Activated CD8-positive, alpha-beta memory T cell treated with anti-CD3 and anti-CD28 coated beads for 1 hour (primary cell): ENCODE data around the gene HOXB2.
"Not testable (repeated sequence)": the region's sequence is repeated elsewhere in the genome, so short reads cannot be mapped to it uniquely, and the experiment has no call there.

Experiments
- DNase-seq, 2 donors: peaks; one replicate each; pipeline ENCODE4 v3.0.0-alpha.2; 2020; ENCODE audit warnings: low read depth in 1 of 2; ENCODE audit errors: extremely low read depth in 1 of 2

The HOXB2 gene

DNA sequence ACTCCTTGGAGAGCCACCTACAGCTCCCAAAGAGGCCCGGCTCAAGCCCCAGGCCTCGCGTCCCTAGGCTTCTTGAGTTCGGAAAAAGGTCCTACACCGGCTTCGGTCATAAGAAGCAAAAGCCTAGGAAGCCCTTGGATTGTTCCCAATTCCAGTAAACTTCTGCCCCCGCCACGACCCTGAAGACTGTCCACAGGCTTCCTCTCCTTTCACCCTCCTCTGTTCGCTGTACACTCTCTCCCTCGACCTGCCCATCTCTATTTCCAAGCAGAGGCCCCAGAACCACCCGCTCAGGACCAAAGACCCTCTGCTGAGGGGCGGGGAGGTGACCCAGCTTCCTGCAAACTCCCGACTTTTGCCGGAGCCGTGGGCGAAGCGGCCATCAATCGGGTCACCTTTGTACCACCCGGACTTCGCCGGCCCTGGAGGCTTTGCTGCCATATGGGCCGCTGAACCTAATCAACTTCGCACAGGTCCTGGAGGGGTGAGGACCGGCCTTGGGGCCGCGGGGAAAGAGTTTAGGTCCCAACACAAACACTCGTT lies 2.7 kb downstream of the HOXB2 start:
- DNase-seq, result no peak

- DNase-seq, result no peak
Measured at GRCh38 chr17:48541577-48542113, 3.3 kb downstream of the HOXB2 start.

- DNase-seq, result no peak
Measured at GRCh38 chr17:48541036-48541576, 3.8 kb downstream of the HOXB2 start.

- DNase-seq, result no peak
Measured at GRCh38 chr17:48540213-48540612, 4.7 kb downstream of the HOXB2 start.

- no peak for DNase-seq
Measured at GRCh38 chr17:48539177-48539576, 5.7 kb downstream of the HOXB2 start.

GRCh38 chr17:48537316-48537715 lies 7.6 kb downstream of the HOXB2 start:
- DNase-seq, result no peak

DNA sequence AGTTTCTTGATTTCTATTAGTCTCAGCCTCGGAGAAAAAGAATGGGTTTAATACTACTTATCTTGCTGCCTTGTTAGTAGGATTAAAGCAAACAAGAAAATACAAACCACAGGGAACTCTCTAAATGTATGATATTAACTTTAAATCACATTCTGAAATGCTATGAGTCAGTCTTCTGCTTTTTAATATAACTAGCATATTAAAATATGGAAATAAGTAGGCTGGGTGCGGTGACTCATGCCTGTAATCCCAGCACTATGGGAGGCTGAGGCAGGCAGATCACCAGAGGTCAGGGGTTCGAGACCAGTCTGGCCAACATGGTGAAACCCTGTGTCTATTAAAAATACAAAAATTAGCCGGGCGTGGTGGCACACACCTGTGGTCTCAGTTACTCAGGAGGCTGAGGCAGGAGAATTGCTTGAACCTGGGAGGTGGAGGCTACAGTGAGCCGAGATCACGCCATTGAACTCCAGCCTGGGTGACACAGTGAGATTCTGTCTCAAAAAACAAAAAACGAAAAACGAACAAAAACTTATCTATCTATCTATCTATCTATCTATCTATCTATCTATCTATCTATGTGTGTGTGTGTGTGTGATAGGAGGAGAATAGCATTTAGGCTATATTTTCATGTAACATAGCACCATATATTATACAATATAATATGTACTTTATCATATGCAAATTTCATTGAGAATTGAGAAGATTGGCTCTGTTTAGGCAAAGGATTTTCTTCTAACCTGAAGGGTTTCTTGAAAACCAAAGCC lies 8.9 kb downstream of the HOXB2 start:
- DNase-seq, result not testable (repeated sequence)

DNA sequence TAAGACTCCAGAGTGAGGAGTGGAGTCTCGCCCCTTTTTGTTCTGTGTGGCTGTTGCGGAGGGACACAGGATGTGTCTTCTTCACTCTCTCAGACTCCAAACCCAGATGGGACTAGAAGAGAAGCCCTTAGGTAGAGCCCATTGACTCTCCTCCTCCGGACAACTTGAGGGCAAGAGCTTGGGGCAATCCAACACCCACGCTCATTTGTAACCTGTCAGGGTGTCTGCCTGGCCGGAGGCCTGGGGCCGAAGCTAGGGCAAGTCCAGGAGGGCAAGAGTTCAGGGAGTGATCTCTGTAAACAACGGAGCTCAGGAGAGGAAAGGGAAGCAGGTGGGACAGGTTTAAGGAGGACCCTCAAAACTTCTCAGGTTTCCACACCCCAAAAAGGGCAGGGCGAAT lies 12.6 kb downstream of the HOXB2 start:
- no peak for DNase-seq

GRCh38 chr17:48530887-48531272 lies 14.0 kb downstream of the HOXB2 start, which contains the start of gene HOXB1:
TSS of gene HOXB1 (minus strand) at chr17:48531011. CDS start at chr17:48530904, 107 bp downstream.
- no peak for DNase-seq

DNA sequence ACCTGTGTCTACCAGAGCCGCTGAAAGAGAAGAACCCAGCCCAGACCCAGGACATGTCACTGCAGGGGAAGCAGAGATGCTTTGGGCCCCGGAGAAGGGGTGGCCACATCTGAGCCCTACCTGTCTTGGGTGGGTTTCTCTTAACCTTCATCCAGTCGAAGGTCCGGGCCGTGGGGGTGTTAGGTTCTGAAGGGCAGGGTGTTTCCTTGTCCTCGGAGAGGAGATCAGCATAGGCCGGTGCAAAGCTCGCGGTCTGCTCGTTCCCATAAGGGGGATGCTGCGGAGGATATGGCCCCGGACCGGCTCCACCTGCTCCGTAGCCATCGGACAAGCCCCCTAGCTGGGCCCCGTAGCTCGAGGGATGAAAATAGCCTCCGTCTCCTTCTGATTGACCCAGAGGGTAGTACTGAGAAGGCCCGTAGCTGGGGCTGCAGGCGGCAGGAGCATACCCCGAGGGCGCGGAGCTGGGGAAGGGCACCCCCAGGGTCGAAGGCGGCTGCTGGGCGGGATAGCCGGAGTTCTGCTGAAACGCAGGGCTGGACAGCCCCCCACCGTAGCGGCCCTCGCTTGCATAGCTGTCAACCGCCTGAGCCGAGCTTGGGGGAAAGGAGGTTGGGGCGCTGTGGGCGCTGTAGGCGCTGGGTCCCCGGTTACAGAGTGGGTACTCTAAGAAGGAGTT lies 14.6 kb downstream of the HOXB2 start:
- DNase-seq, result no peak

DNA sequence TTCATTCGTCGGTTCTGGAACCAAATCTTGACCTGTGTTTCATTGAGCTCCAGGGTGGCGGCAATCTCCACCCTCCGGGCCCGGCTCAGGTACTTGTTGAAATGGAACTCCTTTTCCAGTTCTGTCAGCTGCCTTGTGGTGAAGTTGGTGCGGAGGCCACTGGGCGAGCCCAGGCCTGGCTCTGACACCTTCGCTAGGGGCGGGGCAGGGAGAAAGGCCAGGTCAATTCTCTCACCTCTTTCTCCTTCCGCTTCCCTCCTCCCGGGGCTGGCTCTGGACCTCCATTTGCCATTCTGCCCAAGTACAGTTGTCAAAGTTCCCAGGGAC lies 15.3 kb downstream of the HOXB2 start:
- no peak for DNase-seq

DNA sequence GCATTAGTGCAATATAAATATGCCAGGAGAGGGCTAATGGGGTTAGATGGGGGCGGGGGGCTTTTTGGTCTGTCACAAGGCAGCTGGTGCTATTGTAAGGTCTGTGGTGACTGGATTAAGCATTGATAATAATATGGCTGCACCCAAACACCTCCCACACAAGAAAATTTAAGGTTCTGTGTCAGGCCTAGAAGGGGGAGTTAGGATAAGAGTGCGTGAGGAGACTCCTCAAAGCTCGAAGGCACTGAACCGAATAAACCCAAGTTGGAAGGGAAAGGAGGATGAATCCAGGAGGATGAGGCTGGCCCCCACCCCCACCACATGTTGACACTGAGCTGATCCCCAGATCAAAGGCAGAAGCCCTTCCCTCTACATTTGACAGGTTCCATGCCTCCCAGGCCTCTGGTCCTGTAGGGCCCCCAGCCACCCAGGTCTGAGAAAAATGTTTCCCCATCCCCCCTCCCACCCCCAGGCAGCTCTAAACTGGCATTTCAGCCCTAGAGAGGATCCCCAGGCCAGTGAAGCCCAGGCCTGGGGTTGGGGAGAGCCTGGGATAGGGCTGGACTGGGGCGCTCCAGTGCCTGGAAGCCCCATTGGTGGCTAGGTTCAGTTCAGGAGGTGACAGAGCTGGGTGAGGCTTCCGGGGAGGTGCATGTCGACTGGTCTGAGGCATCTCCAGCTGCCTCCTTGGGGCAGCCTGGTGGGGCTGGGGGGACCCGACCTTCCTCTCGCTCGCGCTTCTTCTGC lies 15.8 kb downstream of the HOXB2 start:
- no peak for DNase-seq

DNA sequence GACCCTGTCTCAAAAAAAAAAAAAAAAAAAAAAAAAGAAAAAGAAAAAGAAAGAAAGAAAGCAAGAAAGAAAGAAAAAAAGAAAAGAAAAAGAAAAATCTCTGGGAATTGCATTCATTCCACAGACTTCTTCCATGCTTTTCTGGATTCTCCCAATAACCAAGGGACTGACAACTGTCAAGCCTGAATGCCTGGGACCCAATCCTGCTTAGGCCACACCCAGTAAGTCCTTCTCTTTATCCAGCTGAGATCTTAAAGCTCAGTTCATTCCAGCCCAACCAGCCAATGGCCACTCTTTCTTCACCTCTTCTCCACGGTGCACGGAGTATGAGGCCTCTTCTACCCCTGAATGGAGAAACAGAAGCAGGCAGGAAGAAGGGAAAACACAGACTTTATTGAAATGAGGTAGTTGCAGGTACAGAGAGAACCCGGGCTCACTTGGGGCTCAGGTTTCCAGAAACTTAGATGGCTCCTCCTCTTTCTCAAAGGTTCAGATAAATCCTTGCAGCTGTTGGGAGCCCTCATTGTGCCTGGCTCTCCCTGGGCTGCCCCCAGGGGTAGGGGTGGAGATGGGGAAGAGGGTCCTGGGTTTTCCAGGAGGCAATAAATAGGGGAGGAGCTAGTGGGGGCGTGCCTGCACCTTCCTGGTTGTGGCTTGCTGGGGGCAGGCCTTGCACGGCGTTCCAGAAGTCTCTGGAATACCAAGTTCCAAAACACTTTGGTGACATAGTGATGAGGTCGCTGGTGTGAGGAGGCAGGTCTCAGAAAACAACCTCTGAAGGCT lies 16.6 kb downstream of the HOXB2 start:
- no peak for DNase-seq

DNA sequence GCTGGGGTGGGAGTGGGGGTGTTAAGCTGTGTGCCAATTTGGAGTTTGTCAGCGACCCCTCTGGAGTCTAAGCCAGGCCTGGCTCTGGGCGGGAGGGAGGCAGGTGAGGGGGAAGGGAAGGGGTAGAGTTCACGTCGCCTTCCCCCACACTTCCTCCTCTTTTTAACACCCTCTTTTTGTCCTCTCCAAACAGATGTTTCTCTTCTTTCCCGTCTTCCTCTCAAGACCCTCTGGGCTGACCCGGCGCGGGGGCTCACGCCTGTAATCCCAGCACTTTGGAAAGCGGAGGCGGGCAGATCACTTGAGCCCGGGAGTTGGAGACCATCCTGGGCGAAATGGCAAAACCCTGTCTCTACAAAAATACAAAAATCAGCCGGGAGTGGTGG lies 17.4 kb downstream of the HOXB2 start:
- no peak for DNase-seq

DNA sequence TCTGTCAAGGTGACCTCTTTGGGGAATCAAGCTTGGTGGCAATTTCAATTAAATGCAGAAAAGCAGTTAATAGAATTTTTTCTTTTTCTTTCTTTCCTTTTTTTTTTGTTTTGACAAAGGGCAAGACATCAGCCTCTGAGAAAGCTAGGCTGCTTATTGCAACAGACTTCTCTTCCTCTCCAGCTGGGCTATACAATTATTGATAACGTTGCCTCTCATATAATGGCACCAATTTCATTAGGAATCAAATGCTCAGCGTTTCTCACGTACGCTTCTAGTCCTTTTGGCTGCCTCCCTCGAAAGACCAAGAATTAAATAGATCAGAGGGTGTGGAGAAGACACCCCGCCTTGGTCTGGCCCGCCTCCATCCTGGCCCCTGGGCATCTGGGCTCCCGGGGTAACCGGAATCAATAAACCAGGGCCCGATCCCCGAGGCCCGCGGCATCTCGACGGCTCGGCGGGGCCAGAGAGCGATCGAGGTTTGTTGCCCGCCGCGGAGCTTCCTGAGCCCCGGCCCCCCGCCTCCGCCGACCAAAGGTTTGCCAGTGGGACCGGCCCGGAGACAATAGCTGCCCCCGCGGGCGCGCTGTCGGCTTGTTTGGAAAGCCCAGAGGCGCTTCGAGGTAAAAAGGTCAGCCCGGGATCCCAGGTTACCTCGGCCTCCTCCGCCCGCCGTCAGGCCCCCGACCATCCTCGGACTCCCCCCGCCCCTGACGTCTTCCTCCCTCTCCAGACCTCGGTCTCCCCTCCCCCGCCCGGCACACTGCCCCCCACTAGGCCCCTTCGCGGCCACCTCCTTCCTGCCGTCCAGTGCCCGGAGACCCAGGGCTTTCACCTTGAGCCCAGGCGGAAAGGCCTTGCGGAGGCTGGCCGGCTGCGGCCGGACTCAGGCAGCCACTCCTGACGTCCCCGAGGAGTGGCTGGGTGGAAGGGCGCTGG lies 18.0 kb downstream of the HOXB2 start:
- DNase-seq, result no peak

DNA sequence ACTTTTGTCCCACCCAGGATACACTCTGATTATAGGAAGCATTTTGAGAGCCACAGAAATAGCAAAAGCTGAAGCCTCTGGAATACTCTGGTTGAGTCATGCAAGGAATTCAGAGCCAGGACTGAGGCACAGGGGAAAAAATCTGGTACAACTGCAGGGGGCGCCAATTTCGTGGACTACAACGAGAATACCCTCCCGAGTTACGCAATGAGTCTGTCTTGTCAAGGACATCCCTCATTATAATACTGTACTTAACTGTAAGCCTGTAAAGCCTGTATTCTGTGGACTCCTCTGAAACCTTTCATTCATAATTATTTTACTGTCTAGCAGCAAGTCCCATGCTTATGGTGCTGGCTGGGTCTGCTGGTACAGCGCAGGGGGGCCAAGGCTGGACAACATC lies 21.9 kb downstream of the HOXB2 start:
- DNase-seq, result no peak

- no peak for DNase-seq
Measured at GRCh38 chr17:48522031-48522653, 22.8 kb downstream of the HOXB2 start.

GRCh38 chr17:48520631-48521079 lies 24.3 kb downstream of the HOXB2 start:
- DNase-seq, result no peak

DNA sequence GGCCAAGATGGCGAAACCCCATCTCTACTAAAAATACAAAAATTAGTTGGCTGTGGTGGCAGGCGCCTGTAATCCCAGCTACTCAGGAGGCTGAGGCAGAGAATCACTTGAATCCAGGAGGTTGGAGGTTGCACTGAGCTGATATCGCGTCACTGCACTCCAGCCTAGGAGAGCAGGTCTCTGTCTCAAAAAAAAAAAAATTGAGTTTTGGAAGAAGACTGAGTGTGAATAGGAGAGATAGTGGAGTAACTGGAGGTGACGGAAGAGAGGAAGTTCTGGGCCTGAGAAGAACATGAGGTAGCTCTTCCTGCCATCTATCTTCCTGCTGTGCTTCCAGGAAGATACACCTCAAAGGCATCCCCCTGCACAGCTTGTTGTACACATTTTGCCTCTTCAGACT lies 25.5 kb downstream of the HOXB2 start:
- no peak for DNase-seq
